Measurements from ENCODE around the gene ITPKB.

The ITPKB gene

GRCh38 chr1:226712742-226713419 is 26.2 kb downstream of the ITPKB start:
- Histone ChIP-seq H3K4me3 (no peak overlapping the region), H3K27ac (peak overlapping the region in 1 of 2 donors; percentile 15)
- TF ChIP-seq, protein P1, sequence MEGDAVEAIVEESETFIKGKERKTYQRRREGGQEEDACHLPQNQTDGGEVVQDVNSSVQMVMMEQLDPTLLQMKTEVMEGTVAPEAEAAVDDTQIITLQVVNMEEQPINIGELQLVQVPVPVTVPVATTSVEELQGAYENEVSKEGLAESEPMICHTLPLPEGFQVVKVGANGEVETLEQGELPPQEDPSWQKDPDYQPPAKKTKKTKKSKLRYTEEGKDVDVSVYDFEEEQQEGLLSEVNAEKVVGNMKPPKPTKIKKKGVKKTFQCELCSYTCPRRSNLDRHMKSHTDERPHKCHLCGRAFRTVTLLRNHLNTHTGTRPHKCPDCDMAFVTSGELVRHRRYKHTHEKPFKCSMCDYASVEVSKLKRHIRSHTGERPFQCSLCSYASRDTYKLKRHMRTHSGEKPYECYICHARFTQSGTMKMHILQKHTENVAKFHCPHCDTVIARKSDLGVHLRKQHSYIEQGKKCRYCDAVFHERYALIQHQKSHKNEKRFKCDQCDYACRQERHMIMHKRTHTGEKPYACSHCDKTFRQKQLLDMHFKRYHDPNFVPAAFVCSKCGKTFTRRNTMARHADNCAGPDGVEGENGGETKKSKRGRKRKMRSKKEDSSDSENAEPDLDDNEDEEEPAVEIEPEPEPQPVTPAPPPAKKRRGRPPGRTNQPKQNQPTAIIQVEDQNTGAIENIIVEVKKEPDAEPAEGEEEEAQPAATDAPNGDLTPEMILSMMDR (IDR thresholded peaks at IDR 0.05), result no peak
- no peak for DNase-seq (ENCODE audit: low spot score)

DNA sequence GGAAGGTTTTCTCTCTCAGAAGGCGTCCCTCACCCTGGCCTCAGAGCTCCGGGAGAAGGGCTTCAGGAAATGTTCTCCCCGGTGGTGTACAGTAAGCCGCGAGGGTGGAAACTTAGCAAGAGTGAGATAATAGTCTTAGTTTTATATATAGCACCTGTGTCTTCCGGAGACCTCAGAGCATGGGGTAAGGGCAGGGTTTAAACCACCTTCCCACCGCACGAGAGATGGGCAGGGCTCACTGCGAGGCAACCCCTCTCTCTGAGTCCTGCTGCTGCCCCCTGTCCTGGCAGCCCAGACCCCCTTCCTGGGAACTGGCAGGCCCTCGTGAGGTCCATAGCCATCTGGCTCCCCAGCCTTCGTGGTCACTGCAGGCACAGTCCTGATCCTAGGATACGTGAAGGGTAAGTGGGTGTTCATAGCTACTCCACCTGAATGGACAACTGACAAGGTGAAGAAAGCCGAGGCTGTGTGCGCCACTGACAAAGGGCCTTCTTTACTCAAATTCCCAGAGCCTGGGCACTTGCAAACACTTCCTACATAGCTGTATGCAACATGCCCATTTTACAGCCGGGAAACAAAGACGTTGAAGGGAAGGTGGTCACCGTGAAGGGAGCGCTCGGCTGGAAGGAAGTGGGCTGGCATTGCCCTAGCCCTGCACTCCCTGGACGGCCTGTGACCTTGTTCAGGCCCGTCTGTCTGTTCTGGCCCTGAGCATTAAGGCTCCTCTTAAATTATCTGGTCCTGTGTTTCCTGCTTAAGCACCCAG is 26.9 kb downstream of the ITPKB start:
- no peak for DNase-seq (ENCODE audit: low spot score)
- TF ChIP-seq, protein P1 (IDR thresholded peaks at IDR 0.05), result no peak
- peak overlapping the region in 1 of 2 donors; percentile 15 for H3K27ac ChIP-seq
- H3K4me3 ChIP-seq, result no peak overlapping the region

- DNase-seq (ENCODE audit: low spot score), result no peak
- TF ChIP-seq, protein P1 (IDR thresholded peaks at IDR 0.05), result no peak
- Histone ChIP-seq H3K27ac (peak overlapping the region in 1 of 2 donors; percentile 27), H3K4me3 (no peak overlapping the region)
Measured at GRCh38 chr1:226710501-226710900, 28.6 kb downstream of the ITPKB start.

DNA sequence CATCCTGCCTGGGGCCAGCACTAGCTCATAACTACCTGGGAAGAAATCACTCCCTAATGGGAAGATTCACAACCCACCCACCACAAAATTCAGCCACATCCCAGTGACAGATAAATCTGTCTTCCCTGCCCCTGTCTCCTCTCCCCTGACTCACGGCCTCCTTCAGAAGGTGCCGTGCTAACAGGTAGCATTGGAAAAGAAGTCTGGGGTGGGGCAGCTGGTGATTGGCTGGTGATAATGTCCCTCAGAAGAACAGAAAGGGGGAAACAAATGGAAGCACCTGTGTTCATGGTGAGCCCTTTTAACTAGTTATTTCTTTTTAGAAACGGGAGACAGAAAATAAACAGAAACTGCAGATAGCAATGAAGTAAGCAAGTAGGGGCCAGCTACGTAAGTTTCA is 29.1 kb downstream of the ITPKB start:
- DNase-seq (ENCODE audit: low spot score), result no peak
- peak overlapping the region in 1 of 2 donors; percentile 50 for H3K27ac ChIP-seq
- TF ChIP-seq, protein P1 (IDR thresholded peaks at IDR 0.05), result no peak
- H3K4me3 ChIP-seq, result no peak overlapping the region

DNA sequence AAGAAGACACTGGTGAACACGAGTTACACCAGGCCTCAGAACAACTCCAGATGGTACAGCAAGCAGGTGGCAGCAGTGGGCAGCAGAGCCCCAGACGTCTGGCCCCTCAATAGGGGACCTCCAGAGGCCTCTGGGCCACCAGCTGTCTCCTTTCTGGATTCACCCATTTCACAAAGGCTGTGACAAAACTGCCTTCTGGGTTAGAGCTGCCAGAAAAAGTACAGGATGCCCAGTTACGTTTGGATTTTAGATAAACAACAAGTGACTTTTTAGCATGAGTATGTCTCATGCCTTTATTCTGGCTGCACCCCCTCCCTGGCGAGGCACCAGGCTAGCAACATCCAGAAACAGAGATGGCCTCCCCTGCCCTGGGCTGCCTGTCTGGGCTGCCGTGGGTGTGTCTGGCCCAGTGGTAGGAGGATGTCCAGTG is 30.1 kb downstream of the ITPKB start:
- TF ChIP-seq, protein P1 (IDR thresholded peaks at IDR 0.05), result no peak
- H3K4me3 ChIP-seq, result no peak overlapping the region
- peak overlapping the region; percentile 37 to 50 for H3K27ac ChIP-seq
- DNase-seq (ENCODE audit: low spot score), result no peak

DNA sequence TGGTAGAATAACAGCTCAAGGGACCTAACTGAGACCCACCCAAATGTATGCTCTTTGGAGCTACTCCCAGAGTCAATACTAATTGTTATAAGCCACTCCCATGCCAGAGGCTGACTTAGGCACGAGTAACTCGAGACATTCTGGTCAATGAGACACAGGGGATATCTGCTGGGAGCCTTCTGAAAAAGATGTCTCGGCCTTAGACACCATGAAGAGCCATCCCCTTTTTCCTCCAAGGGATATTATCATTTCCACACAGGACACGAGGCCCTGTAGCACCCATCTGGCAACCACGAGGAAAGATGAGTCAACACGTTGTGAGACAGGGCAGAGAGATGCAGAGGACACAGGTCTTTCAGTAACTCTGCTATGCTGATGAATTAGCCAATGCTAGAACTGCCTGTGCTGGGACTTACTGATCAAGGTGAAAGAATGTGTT is 30.7 kb downstream of the ITPKB start:
- H3K27ac ChIP-seq, result peak overlapping the region; percentile 37 to 50
- TF ChIP-seq, protein P1 (IDR thresholded peaks at IDR 0.05), result no peak
- DNase-seq (ENCODE audit: low spot score), result no peak

More for the DNA sequence above, 30.7 kb downstream of the ITPKB start:
- H3K4me3 ChIP-seq, result no peak overlapping the region

Data from coronary artery (tissue), 2 donors.